ENCODE measurements around the gene CRTC3. TPM values are rescaled to one million over a fixed set of nuclear protein-coding genes. Genes with fewer than 3 reads are reported as not detected.

CRTC3 gene
- total and polyA plus RNA-seq, 2 donors (not counting 3 experiments of a cell fraction or from before 2014, with no cell fraction given) = 16.2 to 26.4 TPM

DNA sequence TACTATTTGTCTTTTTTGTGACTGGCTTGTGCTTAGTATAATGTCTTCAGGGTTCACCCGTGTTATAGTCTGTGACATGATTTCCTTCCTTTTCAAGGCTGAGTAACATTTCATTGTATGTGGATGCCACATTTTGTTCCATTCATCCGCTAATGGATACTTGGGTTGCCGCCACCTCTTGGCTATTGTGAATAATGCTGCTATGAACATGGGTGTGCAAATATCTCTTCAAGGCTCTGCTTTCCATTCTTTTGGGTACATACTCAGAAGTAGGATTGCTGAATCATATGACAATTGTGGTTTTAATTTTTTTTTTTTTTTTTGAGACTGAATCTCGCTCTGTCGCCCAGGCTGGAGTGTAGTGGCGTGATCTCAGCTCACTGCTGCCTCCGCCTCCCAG, 15.4 kb downstream of the CRTC3 start:
- Histone ChIP-seq H3K9ac (replicated peaks; ENCODE audit: extremely low read depth, insufficient read depth, low read length) (no peak overlapping the region), H3K36me3 (ENCODE audit: control insufficient read depth in 2 of 2, extremely low read depth in 1 of 2, insufficient read depth in 2 of 2, low read length in 2 of 2) (no peaks in the 10 kb centered on the region), H3K4me3 (replicated peaks in 1 of 3; ENCODE audit: insufficient read depth in 1 of 3, low read depth in 1 of 3, low read length in 3 of 3) (no peak overlapping the region), H3K79me2 (ENCODE audit: control insufficient read depth, insufficient read depth, low read length) (peaks cover 2% of the 10 kb centered on the region), H4K20me1 (replicated peaks; ENCODE audit: control insufficient read depth, extremely low read depth, insufficient read depth, low read length) (no peaks in the 10 kb centered on the region), H2AFZ (ENCODE audit: low read depth, low read length) (no peak overlapping the region), H3K4me1 (ENCODE audit: control insufficient read depth, extremely low read depth, insufficient read depth, low read length) (peaks cover 3% of the 10 kb centered on the region), H3K9me3 (replicated peaks; ENCODE audit: control insufficient read depth, insufficient read depth, low read length) (no peaks in the 10 kb centered on the region), H3K9me1 (replicated peaks; ENCODE audit: control insufficient read depth, extremely low read depth, insufficient read depth, low read length) (no peaks in the 10 kb centered on the region), H3K27me3 (ENCODE audit: control insufficient read depth in 2 of 2, insufficient read depth in 2 of 2, low read length in 2 of 2) (no peaks in the 10 kb centered on the region), H3K4me2 (ENCODE audit: insufficient read depth, low read length) (no peak overlapping the region), H3K27ac (ENCODE audit: insufficient read depth, low read depth, low read length) (no peak overlapping the region)
- intact Hi-C loops (cut with micrococcal nuclease) (no loop called here), dilution Hi-C loops (cut with MboI; ENCODE audit: extremely low pct_ligation_motif_present, low sequenced_read_pairs) (no loop called here)
- FAIRE-seq (peak; percentile 63), DNase-seq (ENCODE audit: low read depth, low spot score) (peak; percentile 58)
- TF ChIP-seq FOS (IDR thresholded peaks at IDR 0.05; ENCODE audit: borderline replicate concordance, insufficient read depth, low read length) = no peak
- TF ChIP-seq, protein P1, sequence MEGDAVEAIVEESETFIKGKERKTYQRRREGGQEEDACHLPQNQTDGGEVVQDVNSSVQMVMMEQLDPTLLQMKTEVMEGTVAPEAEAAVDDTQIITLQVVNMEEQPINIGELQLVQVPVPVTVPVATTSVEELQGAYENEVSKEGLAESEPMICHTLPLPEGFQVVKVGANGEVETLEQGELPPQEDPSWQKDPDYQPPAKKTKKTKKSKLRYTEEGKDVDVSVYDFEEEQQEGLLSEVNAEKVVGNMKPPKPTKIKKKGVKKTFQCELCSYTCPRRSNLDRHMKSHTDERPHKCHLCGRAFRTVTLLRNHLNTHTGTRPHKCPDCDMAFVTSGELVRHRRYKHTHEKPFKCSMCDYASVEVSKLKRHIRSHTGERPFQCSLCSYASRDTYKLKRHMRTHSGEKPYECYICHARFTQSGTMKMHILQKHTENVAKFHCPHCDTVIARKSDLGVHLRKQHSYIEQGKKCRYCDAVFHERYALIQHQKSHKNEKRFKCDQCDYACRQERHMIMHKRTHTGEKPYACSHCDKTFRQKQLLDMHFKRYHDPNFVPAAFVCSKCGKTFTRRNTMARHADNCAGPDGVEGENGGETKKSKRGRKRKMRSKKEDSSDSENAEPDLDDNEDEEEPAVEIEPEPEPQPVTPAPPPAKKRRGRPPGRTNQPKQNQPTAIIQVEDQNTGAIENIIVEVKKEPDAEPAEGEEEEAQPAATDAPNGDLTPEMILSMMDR (IDR thresholded peaks at IDR 0.05; ENCODE audit: extremely low read depth in 1 of 2, insufficient read depth in 1 of 2, low read depth in 1 of 2, low read length in 2 of 2) = no peak
- TF ChIP-seq POLR2AphosphoS5 (IDR thresholded peaks at IDR 0.05; ENCODE audit: insufficient read depth, low read depth, low read length) = no peak
- no peak for TF ChIP-seq MYC (IDR thresholded peaks at IDR 0.05; ENCODE audit: low read depth, low read length)
- TF ChIP-seq GATA2 (IDR thresholded peaks at IDR 0.05; ENCODE audit: insufficient read depth, insufficient read length, low read depth, low read length) = no peak
- TF ChIP-seq EZH2 (IDR thresholded peaks at IDR 0.05; ENCODE audit: borderline replicate concordance, low read depth, low read length, severe bottlenecking) = no peak
- TF ChIP-seq, protein P2, sequence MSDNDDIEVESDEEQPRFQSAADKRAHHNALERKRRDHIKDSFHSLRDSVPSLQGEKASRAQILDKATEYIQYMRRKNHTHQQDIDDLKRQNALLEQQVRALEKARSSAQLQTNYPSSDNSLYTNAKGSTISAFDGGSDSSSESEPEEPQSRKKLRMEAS (IDR thresholded peaks at IDR 0.05; ENCODE audit: insufficient read depth, insufficient read length) = no peak
- TF ChIP-seq POLR2A (IDR thresholded peaks at IDR 0.05; ENCODE audit: low read depth, low read length) = no peak
- TF ChIP-seq JUN (IDR thresholded peaks at IDR 0.05; ENCODE audit: borderline replicate concordance, insufficient read depth, insufficient read length, low read depth) = no peak
- ChIA-PET POLR2A (no interaction called here), CTCF (interaction anchor here (0.6 kb wide), 1 partner anchor 21 kb away, joined by 3 read pairs; no protein-coding TSS in a partner anchor)
- BruUV-seq (replicated peaks) = no TSS peak
